Measurements from ENCODE around the gene CAMK1G.

Gene CAMK1G

DNA sequence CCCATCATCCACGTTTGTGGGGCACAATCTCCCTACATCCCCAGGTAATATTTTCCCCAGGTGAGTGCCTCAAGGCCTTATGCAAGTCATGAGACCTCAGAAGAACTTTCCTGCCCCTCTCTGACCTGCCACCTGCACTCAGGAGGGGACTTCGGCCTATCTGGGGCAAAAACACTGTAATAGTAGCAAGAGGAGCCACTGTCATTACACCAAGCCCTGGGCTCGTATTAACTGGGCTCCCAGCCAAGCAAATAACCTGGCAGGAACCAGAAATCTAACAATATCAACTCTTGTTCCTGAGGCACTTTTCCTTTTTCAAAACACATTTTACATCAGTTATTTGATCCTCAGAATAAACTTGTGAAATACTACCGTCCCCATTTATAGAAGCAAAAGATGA is 37.8 kb downstream of the CAMK1G start:
- DNase-seq, result no peak

DNA sequence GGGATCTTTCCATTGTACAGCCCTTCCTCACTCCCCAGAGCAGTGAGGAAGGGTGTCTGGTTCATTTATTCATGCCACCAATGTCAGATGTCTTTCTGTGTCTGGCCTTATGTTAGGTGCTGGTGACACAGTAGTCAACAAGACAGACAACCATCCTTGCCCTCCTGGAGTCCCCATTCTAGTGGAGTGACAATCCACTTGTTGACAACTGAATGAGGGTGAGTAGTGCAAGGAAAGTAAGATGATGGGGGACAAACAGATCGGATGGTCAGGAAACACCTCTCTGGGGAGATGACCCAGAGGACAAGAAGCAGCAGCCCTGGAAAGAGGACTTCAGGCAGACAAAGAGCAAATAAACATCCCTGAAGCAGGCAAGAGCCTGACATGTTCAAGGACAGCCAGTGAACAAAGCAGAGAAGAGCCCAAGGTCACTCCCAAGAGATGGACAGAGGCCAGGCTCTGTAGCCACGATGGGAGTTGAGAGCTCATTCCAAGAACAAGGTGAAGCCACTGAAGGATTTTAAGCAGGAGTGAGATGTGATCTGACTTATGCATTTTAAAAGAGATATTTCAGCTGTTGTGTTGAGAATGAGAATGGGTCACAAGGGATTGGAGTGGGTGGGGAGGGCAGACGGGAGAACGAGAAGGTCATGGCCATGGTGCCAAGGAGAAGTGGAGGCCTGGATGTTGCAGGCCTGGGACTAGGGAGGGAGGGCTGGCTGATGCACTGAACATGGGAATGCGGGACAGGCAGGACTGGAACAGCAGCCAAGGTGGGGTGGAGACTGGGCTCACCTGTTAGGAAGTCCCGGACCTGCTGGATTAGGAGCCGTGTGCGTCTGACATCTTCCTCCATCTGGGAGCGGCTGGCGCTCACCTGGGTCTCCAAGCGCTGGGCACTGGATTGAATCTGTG is 38.5 kb downstream of the CAMK1G start:
- no peak for DNase-seq

DNA sequence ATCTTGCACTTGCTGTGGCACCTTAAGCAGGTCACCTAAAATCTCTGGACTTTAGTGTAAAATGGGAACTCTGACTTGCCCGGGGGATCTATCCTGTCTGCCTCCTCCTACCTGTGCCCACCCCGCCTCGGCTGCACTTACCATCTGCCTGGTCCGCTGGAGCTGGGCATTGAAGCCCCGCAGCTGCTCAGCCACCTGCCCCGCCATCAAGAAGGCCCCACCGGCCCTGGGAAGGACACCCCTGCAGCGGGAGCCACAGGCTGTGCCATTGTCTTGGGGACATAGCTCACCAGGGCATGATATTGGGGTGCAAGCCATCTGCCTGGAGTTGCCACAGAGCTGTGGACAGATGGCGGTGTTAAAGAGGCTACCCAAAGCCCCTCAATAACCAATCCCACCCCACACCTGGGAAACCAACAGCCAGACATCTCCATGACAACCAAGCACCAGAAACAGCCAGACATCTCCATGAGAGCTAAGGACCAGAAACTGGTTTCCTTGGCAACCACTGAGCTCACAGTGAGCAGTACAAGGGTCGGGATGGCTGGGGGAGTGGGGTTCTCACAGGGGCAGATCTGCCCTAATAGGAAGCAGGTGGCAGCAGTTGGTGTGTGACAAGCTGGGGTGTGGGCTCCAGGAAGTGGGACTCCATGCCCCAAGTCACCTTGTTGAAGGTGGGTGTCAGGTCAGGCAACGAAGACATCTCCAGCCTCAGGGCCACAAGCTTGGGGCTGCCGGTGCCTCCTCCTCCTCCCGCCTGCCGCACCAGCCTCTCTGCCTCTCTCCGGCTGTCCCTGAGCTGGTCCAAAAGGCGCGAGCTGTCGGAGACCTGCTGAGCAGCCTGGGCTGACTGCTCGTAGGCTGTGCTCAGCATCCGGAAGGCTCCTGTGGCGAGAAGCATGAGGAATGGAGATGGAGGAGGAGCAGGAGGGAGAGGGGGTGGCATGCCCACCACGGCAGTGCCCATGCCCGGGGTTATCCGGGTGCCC is 39.6 kb downstream of the CAMK1G start:
- no peak for DNase-seq

DNA sequence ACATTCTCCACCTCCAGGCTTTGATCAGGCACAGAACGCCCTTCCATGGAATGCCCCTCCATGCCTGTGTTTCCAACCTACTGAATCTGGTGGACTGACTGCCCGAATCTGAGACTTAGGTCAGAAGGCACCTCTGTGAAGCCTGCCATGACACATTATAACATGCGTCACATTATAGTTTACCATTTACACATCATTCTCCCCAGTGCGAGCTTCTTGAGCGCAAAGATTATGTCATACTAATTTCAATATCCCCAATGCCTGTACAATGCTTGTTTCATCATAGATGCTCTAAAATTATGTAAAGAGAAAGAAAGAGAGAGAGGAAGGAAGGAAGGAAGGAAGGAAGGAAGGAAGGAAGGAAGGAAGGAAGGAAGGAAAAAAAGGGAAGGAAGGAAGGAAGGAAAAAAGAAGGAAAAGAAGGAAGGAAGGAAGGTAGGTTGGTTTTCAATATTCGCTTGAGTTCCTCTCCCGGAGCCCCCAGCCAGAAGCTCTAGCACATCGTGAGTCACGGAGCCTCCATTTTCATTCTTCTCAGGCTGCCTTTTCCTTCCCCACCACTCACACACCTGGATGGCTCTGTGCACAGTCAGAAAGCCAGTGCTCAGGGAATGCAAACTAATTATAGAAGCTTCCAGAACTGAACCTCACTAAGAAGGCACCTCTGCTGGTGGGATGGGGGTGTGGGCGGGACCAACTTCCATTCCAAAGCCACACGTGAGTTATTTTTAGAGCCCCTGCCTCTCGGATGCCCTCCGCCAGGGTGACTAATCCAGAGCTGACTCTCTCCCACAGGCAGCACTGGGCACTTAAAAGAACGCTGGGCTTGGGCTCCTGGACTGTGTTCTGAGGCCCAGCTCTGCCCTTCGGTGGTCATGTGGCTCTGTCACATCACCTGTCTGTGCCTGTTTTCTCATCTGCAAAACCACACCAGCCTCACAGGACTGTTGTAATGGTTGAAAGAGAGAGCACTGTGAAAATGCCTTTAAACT is 41.3 kb downstream of the CAMK1G start:
- no peak for DNase-seq

DNA sequence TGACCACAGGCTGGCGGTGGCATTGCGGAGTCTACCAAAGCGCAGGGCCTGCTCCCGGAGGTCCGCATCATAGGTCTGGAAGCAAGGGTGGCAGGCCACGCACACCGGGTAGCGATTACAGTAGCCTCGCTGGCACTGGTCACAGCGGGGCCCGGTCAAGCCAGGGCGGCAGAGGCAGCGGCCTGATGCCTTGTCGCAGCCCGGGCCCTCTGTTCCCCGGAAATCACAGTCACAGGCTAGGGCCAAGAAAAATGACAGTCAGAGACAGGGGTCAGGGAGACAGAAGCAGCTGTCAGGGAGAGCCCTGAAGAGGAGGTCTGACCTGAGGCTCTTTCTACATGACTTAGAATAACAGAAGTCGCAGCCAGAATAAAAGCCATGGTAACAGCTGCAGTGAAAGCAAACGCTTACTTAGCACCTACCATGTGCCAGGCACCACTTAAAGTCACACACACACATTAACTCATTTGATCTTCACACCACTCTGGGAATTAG is 42.3 kb downstream of the CAMK1G start:
- no peak for DNase-seq

DNA sequence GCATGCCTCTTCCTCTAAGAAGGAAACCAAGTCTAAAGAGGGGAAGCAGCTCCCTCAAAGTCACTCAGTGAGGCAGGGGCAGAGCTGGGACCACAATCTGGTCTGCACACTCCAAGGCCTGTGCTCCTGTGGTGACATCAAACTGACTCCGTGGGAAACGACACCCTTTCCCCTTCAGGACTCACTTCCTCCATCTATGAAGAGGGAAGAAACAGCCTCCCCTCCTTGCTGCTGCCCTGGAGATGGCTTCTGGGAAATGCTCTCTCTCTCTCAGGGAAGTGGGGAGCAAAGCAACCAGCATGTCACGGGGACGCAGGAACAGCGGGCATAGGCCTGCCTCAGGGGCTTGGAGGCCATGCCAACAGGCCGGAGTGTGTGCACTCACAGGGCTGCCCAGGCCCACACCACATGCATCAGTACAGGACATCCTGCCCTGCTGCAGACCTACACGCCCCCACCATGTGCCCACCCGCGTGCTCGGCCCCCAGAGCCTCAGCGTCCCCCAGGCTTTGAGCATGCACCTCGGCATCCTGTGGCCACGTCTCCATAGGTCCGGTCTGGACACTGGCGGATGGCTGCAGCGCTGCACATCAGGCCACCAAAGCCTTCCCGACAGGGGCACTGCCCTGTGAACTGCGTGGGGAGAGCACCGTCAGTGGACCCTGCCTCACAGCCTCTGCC is 43.0 kb downstream of the CAMK1G start:
- DNase-seq, result no peak

DNA sequence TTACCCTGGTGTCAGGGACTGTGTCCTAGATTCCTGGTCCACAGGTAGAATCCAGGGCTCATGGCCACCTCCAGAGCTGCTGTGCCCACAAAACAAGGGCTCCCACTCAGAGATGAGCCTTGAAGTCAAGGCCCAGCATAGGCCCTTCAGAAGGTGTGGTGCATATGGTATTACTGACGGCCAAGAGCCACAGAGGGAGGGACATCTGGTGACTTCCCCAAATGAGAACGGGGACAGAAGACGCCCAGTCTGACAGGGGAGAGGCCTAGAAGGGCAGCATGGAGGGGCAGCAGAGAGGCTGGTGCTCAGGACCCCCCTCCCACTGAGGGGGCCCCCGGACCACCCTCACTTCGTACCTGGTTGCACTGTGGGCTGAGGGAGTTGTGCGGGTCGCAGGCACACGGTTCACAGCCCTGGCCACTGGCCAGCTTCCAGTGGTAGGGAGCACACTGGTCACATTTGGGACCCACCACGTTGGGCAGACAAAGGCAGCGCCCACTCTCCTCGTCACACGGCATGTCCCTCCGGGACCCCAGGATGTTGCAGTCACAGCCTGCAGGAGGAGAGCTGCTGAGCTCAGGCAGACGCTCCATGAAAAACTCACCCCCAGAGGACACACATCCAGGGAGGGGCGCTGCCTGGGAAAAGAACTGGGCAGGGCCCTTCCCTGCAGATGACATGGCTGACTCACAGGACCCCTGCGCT is 43.7 kb downstream of the CAMK1G start:
- DNase-seq, result no peak

DNA sequence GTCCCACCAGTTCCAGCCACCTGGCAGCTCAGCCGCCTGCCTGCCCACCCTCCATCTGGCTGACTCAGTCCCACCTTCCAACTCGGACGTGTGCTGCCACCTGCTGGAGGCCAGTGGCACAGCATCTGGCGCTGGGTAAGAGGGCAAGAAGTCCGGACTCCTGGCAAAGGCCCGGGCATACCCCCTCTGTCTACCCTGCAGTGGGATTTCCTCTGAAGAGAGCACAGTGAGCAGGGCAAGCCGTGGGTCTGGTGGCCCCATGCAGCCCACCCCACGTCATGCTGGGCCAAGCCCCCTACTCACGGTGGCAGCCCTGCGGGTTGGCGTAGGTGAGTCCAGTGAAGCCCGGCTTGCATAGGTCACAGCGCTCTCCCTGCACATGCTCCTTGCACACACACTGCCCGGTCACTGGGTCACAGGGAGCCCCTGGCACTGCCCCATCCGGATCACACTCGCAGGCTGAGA is 44.2 kb downstream of the CAMK1G start:
- peak; percentile 16 for DNase-seq

DNA sequence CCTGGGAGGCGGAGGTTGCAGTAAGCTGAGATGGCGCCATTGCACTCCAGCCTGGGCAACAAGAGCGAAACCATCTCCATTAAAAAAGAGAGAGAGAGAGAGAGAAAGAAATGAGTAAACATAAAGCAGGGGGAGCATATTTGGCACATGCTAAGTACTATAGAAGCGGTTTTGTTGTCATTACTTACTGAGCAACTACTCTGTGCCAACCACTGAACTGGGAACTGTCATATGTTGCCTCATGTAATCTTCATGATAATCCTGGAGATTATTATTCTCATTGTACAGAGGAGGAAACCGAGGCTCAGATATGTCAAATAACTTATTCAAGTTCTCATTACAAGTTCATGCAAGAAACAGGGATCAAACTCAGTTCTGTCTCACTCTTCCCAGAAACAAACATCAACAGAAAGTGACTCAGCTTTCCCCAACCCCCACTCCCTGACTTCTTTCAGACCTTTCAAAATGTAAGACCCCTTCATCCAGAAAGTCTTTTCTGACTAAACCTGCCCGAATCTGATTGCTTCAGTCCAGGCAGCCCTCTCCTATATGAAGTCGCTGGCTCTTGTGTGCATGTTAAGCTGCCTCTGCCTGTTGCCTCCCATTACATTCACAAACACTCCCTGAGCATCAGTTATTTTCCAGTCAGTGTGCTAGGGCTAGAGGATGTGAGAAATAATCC is 45.2 kb downstream of the CAMK1G start:
- DNase-seq, result no peak

DNA sequence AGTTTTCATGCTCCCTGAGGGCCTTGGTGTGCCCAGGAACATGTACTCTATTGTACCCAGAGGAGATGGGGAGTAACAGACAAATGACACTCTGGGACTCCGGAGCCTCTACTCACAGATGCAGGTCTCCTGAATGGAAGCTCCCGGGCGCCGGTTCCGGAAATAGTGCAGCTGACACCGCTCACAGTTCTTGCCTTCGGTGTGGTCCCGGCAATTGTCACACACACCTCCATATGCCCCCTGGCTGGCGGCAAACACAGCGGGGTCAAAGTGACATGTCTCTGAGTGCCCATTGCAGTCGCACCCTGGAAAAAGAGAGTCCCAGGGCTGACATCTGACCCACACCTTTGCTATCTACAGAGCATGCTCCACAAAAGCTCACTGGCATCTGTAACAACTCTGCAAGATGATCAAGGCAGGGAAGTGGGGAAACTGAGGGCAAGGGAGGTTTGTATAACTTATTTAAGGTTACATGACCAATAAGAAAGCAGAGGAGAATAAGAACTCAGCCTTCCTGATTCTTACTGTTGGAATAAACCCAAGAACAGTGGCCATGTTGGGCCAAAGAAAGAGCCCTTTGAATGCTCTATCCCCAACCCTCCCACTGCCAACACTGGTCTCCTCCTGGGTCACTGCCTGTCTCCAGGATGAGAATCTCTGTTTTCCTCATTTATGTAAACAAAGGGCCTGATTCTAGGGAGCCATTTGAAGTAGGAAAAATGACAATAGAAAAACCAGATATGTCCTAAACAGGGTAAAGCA is 46.3 kb downstream of the CAMK1G start:
- DNase-seq, result no peak

DNA sequence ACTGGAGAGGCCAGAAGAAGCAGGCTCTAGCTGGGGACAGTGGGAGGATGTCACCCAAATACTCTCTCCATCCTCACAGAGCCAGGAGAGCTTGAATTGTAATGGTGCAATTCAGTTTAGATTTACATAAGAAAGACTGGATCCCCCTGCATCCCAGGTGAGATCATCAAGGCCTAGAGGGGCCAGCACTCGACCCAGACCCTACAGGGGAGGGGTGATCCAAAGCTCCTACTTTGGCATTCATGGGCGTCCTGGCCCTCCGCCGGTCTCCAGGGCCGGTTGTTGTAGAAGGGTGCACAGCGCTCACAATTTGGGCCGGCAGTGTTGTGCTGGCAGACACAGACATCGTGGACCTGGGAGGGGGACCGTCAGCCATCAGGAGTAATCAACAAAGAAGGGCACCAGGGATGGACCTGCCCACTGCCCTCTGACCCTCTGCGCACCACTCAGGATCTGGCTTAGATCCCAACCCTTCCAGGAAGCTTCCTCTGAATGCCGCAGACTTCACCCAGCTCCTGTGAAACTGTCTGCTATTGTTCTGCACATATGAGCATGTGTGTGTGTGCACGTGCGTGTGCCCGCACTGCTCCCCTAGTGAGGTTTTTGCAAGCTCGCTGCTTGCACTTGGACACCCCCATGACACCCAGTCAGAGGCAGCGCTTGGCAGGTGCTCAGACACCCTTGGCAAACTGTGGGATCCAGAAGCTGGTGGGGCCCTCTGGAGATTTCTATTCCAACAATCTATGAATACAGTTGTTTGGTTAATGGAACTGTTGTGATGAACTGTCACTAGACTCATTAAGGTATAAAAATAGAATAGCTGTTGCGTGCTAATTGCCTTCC is 47.1 kb downstream of the CAMK1G start:
- peak; percentile 31 for DNase-seq

DNA sequence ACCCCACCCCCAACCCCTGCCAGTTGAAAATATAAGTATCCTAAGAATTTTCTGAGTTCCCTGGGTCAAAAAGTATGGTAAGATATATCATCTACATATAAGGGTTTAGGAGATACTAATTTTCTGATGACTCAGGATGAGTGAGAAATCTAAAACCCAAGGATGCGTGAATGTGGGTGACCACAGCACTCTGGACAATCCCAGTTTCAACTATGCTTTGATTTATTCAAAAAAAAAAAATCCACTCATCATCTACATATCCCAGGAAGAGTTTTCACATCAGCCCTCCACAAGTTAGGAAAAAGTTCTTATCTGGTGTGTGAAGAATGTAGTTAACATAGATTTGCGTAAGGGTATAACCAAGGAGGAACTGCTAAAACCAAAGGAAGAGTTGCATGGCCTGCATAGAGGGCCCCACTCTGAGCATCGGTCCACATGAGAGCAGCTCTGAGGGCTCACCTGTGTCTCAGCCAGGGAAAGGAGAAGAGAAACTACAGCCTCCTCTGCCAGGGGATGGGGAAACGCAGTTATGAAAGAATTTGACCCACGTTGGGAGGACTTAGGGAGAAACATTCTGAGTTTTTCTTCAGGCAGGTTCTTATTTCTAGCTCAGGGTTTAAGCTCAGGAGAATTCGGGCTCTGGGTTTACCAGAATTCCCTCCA is 50.0 kb downstream of the CAMK1G start:
- no peak for DNase-seq

DNA sequence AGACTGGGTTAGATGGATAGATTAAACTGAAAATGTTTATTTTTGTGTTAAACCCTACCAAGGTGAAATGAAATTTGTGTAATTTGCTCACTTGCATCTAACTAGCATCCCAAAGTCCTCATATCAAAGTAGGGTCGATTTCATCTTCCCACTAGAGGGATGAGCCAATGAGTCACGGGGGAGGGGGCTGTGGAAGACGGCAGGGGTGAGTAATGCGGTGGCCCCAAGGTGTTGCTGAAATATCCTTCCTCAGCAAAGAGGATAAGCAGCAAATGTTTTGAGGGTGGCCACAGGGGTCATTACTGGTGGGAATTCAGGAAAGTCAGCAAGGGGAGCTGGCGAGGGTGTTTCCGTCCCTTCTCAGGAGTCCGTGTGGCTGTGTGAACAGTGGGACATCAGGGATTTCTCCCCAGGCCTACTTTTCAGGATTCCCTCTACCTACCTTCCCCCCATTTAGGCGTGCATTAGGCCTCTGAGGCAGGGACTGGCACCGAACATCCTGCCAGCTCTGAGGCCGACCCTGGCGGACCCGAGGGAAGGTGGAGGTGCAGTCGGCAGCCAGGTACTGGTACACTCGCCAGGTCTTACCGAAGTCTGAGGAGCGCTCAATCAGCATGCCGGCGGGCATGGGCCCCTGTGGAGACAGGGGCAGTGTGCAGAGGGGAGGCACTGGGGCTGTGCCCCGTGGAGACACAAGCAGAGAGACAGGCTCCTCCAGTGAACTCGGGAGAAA is 50.7 kb downstream of the CAMK1G start:
- DNase-seq, result no peak

DNA sequence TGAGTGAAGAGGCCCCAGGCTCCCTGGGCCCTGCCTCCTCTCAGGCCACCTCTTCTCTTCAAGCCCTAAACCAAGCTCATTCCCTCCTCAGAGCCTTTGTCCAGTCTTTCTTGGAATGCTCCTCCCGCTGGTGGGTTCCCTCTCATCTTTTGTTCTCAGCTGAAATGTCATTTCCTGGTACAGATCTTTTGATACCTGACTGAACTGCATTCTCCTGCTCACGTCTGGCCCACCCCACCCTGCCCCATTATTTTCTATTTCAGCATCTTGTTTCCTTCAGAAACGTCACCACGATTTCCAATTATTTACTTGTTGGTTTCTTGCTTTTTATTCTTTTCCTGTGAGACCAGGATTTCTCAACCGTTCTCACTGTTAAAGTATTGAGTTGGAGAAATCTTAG is 52.3 kb downstream of the CAMK1G start:
- DNase-seq, result no peak

DNA sequence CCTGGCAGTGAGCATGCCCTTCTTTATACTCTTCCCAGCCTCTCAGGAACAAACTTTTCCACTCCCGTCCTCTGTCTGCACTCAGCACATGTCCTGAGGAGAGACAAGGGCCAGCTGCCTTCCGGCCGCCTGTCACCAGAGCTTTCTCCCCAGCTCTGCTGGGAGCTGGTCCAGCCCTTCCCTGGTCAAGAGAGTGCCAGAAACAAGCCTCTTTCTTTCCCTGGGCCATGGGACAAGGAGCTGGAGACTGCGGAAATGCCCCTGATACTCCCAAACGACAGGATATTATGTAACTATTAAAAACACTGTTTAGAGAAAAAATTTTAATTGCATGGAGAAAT is 58.3 kb downstream of the CAMK1G start:
- no peak for DNase-seq

DNA sequence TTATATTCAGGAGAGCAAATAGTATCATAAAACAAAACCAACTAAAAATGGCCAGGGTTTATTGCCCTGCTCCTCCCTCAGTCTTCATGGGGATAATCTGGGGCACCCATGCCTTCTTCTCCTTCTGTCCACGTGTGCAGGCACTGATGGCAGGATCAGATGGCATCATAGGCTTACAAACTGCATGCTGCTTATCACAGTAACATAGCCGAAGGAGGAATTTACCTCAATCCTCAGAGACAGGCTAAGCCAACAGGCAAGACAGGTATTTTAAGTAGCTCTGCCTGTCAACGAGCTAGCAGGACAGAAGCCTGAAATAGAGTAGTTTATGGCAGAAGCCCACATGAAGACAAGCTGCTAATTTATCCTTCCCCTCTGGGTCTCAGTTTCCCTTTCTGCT is 59.3 kb downstream of the CAMK1G start:
- DNase-seq, result no peak

DNA sequence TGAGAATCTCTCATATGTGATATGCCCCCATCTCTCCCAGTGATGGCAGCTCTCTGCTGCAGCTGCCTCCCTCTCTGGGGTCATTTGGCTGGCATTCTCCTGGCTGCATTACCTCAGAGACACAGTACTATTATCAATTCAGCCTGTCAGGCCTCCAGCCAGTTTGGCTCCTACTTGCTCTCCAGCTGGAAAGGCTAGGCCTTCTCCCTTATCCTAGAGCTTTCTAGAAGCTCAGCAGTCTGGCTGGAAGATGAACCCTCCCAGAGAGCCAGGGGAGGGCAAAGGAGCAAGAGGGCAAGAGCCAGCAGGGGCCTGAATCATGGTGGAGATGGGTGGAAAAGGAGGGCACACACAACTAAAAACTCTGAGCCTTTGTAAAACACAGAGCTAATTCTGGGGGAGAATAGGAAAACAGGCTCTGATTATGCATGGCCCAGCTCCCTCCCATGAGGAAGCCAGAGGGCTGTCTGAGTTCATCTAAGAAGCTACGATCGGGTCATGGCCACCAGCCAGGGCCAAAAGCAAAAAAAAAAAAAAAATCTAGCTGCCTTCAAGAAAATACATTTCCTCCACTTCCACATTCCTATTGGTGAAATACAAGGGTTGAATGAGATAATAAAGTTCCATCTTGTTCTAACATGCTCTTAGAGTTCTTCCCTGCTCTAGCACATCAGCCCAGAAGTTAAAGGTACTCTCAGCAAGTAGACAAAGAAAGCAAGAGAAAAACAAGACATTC is 59.9 kb downstream of the CAMK1G start:
- DNase-seq, result no peak
